Caco-2 (cell line): Measurements from ENCODE around the gene PARP3. TPM values are rescaled to one million over a fixed set of nuclear protein-coding genes. Genes with fewer than 3 reads are reported as not detected.
"Not testable (repeated sequence)": the region's sequence is repeated elsewhere in the genome, so short reads cannot be mapped to it uniquely, and the experiment has no call there.

Source experiments
- BruUV-seq: library from RNA; stranded (reverse); fragments of 400-500 nt; replicated peaks from 2 replicates; lab custom pipeline; 2021; lab: Mats Ljungman, UMichigan
- CTCF ChIA-PET: fragments of 300-600 bp; sonication (Branson Sonifier 250); formaldehyde crosslinking; loops from one replicate; lab custom pipeline; 2022; ENCODE audit warnings: antibody characterized with exemption; lab: Charles Lee
- POLR2A ChIA-PET: fragments of 300-600 bp; sonication (Branson Sonifier 250); formaldehyde crosslinking; loops from one replicate; lab custom pipeline; 2022; ENCODE audit warnings: antibody characterized with exemption; lab: Charles Lee
- DNase-seq, 2 experiments: peaks; one replicate each; pipeline versions ENCODE4 v3.0.0 to v3.0.0-alpha.2; 2020 to 2022
- H3K27me3 ChIP-seq: replicated peaks from 2 replicates; pipeline ENCODE4 v1.6.0; 2011; ENCODE audit warnings: low read length; ENCODE audit not compliant: control insufficient read depth, insufficient read depth
- H3K36me3 ChIP-seq: 2 replicates; pipeline ENCODE4 v1.5.1; 2011; ENCODE audit warnings: low read length; ENCODE audit not compliant: control insufficient read depth, insufficient read depth
- H3K4me1 ChIP-seq: fragments of 250-450 bp; sonication (Bioruptor Pico); 2 replicates; pipeline ENCODE4 v1.5.1; 2020; ENCODE audit warnings: mild to moderate bottlenecking
- H3K4me3 ChIP-seq: 2 replicates; pipeline ENCODE4 v1.5.1; 2011; ENCODE audit warnings: low read depth, mild to moderate bottlenecking, control low read depth, low read length
- H3K9me3 ChIP-seq: fragments of 250-450 bp; sonication (Bioruptor Pico); 2 replicates; pipeline ENCODE4 v1.5.1; 2020; ENCODE audit warnings: mild to moderate bottlenecking, moderate library complexity
- H3K27ac Mint-ChIP-seq: one replicate; pipeline ENCODE4 v1.8.0; 2022; ENCODE audit warnings: mixed read lengths; ENCODE audit not compliant: unreplicated experiment
- H3K27me3 Mint-ChIP-seq: one replicate; pipeline ENCODE4 v1.8.0; 2022; ENCODE audit warnings: mixed read lengths; ENCODE audit not compliant: insufficient read depth, unreplicated experiment
- H3K36me3 Mint-ChIP-seq: one replicate; pipeline ENCODE4 v1.8.0; 2022; ENCODE audit warnings: mild to moderate bottlenecking, mixed read lengths; ENCODE audit not compliant: insufficient read depth, unreplicated experiment
- H3K4me1 Mint-ChIP-seq: one replicate; pipeline ENCODE4 v1.8.0; 2022; ENCODE audit warnings: low read depth, mixed read lengths; ENCODE audit not compliant: unreplicated experiment
- H3K4me3 Mint-ChIP-seq: one replicate; pipeline ENCODE4 v1.8.0; 2022; ENCODE audit warnings: mild to moderate bottlenecking, moderate library complexity, mixed read lengths; ENCODE audit not compliant: unreplicated experiment
- H3K9me3 Mint-ChIP-seq: one replicate; pipeline ENCODE4 v1.8.0; 2022; ENCODE audit warnings: mixed read lengths; ENCODE audit not compliant: unreplicated experiment
- intact Hi-C: fragments of 100-400 bp; cut with micrococcal nuclease; formaldehyde crosslinking; loops from one replicate; pipeline ENCODE4 v1.10.0; 2022; ENCODE audit not compliant: unreplicated experiment
- total RNA-seq: library from RNA; stranded (reverse); gene quantifications from 2 replicates; pipeline ENCODE4 v1.2.3, GENCODE V29; 2022
- TF ChIP-seq, protein P1 (sequence below), 2 experiments: fragments of 200-600 bp in 1 of 2; IDR thresholded peaks; 1 replicate in 1 of 2; 2 replicates in 1 of 2; pipeline versions ENCODE4 v1.5.1 to v1.8.0; 2011 to 2022; ENCODE audit warnings: antibody characterized with exemption in 1 of 2, control low read depth in 1 of 2, inconsistent platforms in 1 of 2, low read depth in 1 of 2, low read length in 1 of 2, mild to moderate bottlenecking in 1 of 2, moderate library complexity in 1 of 2; ENCODE audit not compliant: insufficient read depth in 1 of 2, severe bottlenecking in 1 of 2, unreplicated experiment in 1 of 2

The PARP3 gene
- total RNA-seq, 1 experiment from 2014 or later: 3.3 TPM

DNA sequence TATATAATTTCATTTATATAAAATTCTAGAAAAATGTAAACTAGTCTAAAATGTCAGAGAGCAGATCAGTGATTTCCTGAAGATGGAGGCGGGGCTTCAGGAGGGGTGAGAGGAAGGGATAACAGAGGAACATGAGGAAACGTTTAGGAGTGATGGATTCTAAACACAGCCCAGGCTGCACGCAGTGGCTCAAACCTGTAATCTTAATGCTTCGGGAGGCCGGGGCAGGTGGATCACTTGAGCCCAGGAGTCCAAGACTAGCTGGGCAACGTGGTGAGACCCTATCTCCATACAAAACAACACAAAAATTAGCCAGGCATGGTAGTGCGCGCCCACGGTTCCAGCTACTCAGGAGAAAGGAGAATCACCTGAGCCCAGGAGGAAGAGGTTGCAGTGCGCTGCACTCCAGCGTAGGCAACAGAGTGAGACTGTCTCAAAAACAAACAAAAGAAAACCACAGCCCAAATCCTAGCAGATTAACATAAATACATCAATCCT is 21.0 kb upstream of the PARP3 start:
- DNase-seq: no peak
- H3K4me1 ChIP-seq: no peaks in the 10 kb centered on the region
- intact Hi-C loops: no loop called here
- no peaks in the 10 kb centered on the region for H3K9me3 Mint-ChIP-seq
- H3K9me3 ChIP-seq: no peaks in the 10 kb centered on the region; the same call in 1 of the 2 replicates
- no TSS peak for BruUV-seq
- H3K27me3 ChIP-seq: no peaks in the 10 kb centered on the region
- no peaks in the 10 kb centered on the region for H3K4me1 Mint-ChIP-seq
- ChIA-PET CTCF (no interaction called here), POLR2A (no interaction called here)
- TF ChIP-seq, protein P1, sequence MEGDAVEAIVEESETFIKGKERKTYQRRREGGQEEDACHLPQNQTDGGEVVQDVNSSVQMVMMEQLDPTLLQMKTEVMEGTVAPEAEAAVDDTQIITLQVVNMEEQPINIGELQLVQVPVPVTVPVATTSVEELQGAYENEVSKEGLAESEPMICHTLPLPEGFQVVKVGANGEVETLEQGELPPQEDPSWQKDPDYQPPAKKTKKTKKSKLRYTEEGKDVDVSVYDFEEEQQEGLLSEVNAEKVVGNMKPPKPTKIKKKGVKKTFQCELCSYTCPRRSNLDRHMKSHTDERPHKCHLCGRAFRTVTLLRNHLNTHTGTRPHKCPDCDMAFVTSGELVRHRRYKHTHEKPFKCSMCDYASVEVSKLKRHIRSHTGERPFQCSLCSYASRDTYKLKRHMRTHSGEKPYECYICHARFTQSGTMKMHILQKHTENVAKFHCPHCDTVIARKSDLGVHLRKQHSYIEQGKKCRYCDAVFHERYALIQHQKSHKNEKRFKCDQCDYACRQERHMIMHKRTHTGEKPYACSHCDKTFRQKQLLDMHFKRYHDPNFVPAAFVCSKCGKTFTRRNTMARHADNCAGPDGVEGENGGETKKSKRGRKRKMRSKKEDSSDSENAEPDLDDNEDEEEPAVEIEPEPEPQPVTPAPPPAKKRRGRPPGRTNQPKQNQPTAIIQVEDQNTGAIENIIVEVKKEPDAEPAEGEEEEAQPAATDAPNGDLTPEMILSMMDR (IDR thresholded peaks at IDR 0.05; ENCODE audit: insufficient read depth in 1 of 2, low read depth in 1 of 2, low read length in 1 of 2, severe bottlenecking in 1 of 2, unreplicated experiment in 1 of 2): no peak
- H3K4me3 ChIP-seq: no peak overlapping the region
- H3K4me3 Mint-ChIP-seq: no peak overlapping the region
- no peaks in the 10 kb centered on the region for H3K36me3 ChIP-seq
- H3K36me3 Mint-ChIP-seq: no peaks in the 10 kb centered on the region
- no peak overlapping the region for H3K27ac Mint-ChIP-seq
- H3K27me3 Mint-ChIP-seq: peaks cover 21% of the 10 kb centered on the region

DNA sequence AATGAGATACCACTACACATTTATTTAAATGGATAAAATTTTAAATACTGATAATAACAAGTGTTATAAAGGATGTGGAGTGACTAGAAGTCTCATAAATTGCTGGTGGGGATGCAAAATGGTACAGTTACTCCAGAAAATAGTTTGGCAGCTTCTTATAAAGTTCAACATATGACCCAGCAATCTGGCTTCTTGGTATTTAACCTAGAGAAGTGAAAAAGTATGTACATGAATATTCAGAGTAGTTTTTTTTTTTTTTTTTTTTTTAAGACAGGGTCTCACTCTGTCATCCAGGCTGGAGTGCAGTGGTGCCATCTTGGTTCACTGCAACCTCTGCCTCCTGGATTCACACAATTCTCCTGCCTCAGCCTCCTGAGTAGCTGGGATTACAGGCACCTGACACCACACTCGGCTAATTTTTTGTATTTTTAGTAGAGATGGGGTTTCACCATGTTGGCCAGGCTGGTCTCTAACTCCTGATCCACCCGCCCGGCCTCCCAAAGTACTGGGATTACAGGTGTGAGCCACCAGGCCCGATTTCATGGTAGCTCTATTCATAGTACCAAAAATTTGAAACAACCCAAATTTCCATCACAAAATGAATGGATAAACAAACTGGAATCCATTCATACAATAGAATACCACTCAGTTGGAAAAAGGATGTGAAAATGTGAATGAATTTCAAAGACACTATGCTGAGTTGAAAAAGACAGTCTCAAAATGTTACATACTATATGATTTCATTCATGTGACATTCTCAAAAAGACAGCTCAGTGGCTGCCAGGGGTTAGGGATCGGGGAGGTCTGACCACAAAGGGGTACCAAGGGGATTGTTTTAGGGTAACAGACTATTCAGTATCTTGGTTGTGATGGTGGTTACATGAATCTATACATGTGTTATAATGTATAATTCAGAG is 14.8 kb upstream of the PARP3 start:
- POLR2A ChIA-PET: interaction anchor here (0.7 kb wide), 1 partner anchor 69 kb away, joined by 8 read pairs; no protein-coding TSS in a partner anchor
- H3K9me3 ChIP-seq: no peaks in the 10 kb centered on the region
- intact Hi-C loops: no loop called here
- CTCF ChIA-PET: no interaction called here
- no peak overlapping the region for H3K4me3 ChIP-seq
- Mint-ChIP-seq H3K27me3 (peaks cover 1% of the 10 kb centered on the region), H3K9me3 (no peaks in the 10 kb centered on the region), H3K4me3 (no peak overlapping the region), H3K4me1 (no peaks in the 10 kb centered on the region), H3K27ac (no peak overlapping the region), H3K36me3 (no peaks in the 10 kb centered on the region)
- H3K36me3 ChIP-seq: no peaks in the 10 kb centered on the region
- no peaks in the 10 kb centered on the region for H3K4me1 ChIP-seq
- H3K27me3 ChIP-seq: no peaks in the 10 kb centered on the region
- BruUV-seq: no TSS peak
- no peak for DNase-seq
- TF ChIP-seq, protein P1 (IDR thresholded peaks at IDR 0.05; ENCODE audit: insufficient read depth in 1 of 2, low read depth in 1 of 2, low read length in 1 of 2, severe bottlenecking in 1 of 2, unreplicated experiment in 1 of 2): no peak

DNA sequence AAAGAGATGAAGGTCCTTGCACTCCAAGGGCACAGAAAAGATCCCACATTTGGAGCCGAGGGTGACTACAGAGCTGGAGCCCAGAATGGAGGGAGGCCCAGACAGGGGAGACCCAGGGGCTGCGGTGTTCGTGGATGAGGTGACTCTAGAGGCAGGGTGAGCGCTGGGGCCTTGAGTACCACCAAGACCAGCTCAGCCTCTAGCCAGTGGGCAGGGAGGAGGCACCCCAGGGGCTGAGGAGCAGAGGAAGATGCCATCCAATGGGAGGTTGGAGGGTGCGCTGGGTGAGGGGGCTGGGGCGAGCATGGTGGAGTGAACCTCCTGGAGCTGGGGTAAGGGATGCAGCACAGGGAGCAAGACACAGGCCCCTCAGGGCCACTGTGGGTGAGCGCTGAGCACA is 13.7 kb upstream of the PARP3 start:
- Histone ChIP-seq H3K4me3 (no peak overlapping the region), H3K27me3 (no peaks in the 10 kb centered on the region), H3K4me1 (no peaks in the 10 kb centered on the region), H3K9me3 (no peaks in the 10 kb centered on the region), H3K36me3 (no peaks in the 10 kb centered on the region)
- Mint-ChIP-seq H3K9me3 (no peaks in the 10 kb centered on the region), H3K36me3 (peaks cover 10% of the 10 kb centered on the region), H3K4me1 (no peaks in the 10 kb centered on the region), H3K27me3 (no peaks in the 10 kb centered on the region), H3K4me3 (no peak overlapping the region), H3K27ac (no peak overlapping the region)
- POLR2A ChIA-PET: no interaction called here
- intact Hi-C loops: no loop called here
- DNase-seq: no peak
- BruUV-seq: no TSS peak
- CTCF ChIA-PET: no interaction called here
- TF ChIP-seq, protein P1 (IDR thresholded peaks at IDR 0.05; ENCODE audit: insufficient read depth in 1 of 2, low read depth in 1 of 2, low read length in 1 of 2, severe bottlenecking in 1 of 2, unreplicated experiment in 1 of 2): no peak

DNA sequence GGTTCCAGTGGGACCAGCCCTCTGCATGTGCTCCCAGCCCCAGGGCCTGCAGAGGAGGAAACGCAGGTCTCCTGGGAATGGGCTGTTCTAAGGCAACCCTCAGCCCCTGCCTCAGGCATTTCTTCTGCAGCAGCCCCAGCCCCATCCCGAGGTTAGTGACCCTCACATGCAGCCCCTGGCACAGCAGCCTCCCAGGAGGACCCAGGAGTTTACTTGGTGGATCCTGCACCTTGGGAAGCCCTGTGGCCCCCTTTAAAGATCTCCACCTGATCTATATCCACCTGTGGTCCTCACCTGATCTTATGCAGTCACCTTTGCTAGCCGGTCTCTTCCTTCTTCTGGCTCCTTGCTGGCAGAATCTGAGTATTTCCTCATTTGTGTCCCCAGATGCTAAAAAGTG is 13.2 kb upstream of the PARP3 start:
- H3K9me3 Mint-ChIP-seq, CTCF ChIA-PET, intact Hi-C loops, H3K4me3 ChIP-seq, H3K27me3 ChIP-seq, H3K4me3 Mint-ChIP-seq, BruUV-seq, DNase-seq, H3K27ac Mint-ChIP-seq, H3K36me3 ChIP-seq, H3K9me3 ChIP-seq, H3K4me1 Mint-ChIP-seq, H3K4me1 ChIP-seq, H3K27me3 Mint-ChIP-seq: not testable (repeated sequence)
- POLR2A ChIA-PET: interaction anchor here (0.5 kb wide), 1 partner anchor 225 kb away, joined by 7 read pairs; no protein-coding TSS in a partner anchor
- H3K36me3 Mint-ChIP-seq: peaks cover 16% of the 10 kb centered on the region
